HUES64 (cell line): Measurements from ENCODE around the gene PARD3.
"Not testable (repeated sequence)": the region's sequence is repeated elsewhere in the genome, so short reads cannot be mapped to it uniquely, and the experiment has no call there.

Experiments used
- H3K27ac ChIP-seq: 2 replicates; pipeline ENCODE4 v1.7.0; 2013; ENCODE audit warnings: low read depth, low read length, inconsistent platforms
- H3K27me3 ChIP-seq: 2 replicates; pipeline ENCODE4 v1.6.1; 2013; ENCODE audit warnings: mild to moderate bottlenecking, low read length; ENCODE audit not compliant: insufficient read depth
- H3K36me3 ChIP-seq: 2 replicates; pipeline ENCODE4 v1.6.1; 2013; ENCODE audit warnings: mild to moderate bottlenecking, low read length; ENCODE audit not compliant: insufficient read depth
- H3K4me1 ChIP-seq: 2 replicates; pipeline ENCODE4 v1.6.1; 2013; ENCODE audit warnings: mild to moderate bottlenecking, low read length, moderate library complexity; ENCODE audit not compliant: insufficient read depth
- H3K4me3 ChIP-seq: 2 replicates; pipeline ENCODE4 v1.5.1; 2013; ENCODE audit warnings: mild to moderate bottlenecking, low read length, moderate library complexity
- H3K9ac ChIP-seq: 2 replicates; pipeline ENCODE4 v1.6.1; 2013; ENCODE audit warnings: mild to moderate bottlenecking, low read depth, low read length
- H3K9me3 ChIP-seq: 2 replicates; pipeline ENCODE4 v1.6.1; 2013; ENCODE audit warnings: low read depth, low read length; ENCODE audit not compliant: insufficient read depth
- WGBS: fragments of 150-250, 120-280 bp; methylation state at CpG from one replicate; pipeline ENCODE4 v1.1.7; 2013; ENCODE audit warnings: missing lambda C conversion rate; 5-methylcytosine and 5-hydroxymethylcytosine counted together

Gene PARD3

DNA sequence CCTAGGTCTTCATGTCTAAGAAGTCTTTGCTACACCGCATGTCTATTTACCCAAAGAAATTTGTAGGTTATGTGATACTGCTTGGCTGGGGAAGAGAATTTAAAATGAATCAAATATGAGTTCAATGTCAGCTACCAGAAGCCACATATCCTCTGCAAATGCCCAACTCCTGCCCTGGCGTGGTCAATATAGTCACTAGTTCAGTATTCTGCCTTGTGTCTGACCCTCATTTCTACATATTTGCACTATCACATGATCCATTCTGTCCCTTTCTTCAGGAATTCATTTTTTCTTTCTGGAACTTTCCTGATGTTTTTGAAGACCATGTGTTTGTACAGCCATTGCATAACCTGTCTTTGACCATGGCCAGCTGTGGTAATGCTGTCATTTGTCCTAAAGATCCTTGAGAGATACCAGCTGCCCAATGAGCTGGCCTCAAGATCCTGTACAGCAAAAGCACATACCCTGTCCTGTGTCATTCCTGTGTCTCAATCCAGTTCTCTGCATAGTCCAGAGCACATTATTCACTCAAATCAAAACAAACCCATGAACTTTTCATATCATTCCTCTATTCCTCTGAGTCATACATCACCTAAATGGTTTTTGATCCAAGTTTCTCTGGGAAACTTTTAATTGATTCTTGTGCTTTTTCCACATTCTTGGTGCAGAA lies 524.5 kb downstream of the PARD3 start:
- Histone ChIP-seq H3K27ac (no peak overlapping the region), H3K27me3 (no peaks in the 10 kb centered on the region), H3K4me1 (peaks cover 21% of the 10 kb centered on the region), H3K36me3 (no peaks in the 10 kb centered on the region), H3K4me3 (no peak overlapping the region), H3K9ac (no peak overlapping the region), H3K9me3 (no peaks in the 10 kb centered on the region)
- 94% methylated on average over 2 of the region's 2 CpGs for WGBS

DNA sequence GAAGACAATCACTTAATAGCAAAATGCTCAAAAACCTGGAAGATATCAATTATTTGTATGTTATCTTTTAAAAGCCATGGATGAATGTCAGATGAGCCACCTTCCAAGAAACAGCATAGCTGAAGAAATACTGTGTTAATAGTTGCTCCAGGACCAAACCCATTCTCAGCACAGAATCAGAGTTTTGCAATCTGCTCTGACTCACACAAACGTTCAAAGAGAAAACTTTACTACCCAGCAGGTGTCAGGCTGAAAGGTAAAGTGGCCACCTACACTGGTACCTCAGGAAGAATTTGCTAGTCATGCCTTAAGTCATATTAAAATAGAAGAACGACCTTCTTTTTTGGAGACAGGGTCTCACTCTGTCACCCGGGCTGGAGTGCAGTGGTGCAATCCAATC lies 526.5 kb downstream of the PARD3 start:
- Histone ChIP-seq H3K36me3 (no peaks in the 10 kb centered on the region), H3K27ac (no peak overlapping the region), H3K9me3 (no peaks in the 10 kb centered on the region), H3K4me3 (no peak overlapping the region), H3K27me3 (no peaks in the 10 kb centered on the region), H3K9ac (no peak overlapping the region), H3K4me1 (peaks cover 10% of the 10 kb centered on the region)
- WGBS: 50% methylated on average over 3 of the region's 3 CpGs

DNA sequence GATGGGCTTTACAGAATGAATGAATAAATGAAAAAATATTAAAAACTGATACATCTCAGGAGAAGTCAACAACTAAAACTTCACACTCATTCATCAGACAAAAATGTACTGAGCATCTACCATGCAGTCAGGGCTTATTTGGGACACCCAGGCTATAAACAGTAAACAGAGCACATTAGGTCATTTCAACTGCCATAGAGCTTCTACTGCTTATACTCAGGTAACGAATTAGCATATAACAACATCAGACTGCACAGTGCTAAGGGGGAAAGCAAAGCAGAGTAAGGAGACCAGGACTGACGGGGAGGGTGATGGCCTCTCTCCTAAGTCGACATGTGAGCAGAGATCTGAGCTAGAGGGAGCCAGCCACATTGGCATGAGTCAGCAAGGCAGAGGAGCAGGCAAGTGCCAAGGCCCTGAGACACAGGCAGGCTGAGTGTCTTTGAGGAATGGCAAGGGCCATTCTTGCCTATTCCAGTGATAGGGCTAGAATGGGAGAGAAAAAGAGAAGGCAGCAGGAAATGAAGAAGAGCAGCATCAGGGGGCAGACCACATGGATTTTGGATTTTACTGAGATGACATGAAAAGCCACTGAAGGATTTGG lies 528.9 kb downstream of the PARD3 start:
- Histone ChIP-seq H3K27me3 (no peaks in the 10 kb centered on the region), H3K9ac (no peak overlapping the region), H3K4me3 (no peak overlapping the region), H3K4me1 (peaks cover 7% of the 10 kb centered on the region; the same call in 1 of the 2 replicates), H3K27ac (no peak overlapping the region), H3K9me3 (no peaks in the 10 kb centered on the region), H3K36me3 (no peaks in the 10 kb centered on the region)
- WGBS: 70% methylated on average over 3 of the region's 3 CpGs

DNA sequence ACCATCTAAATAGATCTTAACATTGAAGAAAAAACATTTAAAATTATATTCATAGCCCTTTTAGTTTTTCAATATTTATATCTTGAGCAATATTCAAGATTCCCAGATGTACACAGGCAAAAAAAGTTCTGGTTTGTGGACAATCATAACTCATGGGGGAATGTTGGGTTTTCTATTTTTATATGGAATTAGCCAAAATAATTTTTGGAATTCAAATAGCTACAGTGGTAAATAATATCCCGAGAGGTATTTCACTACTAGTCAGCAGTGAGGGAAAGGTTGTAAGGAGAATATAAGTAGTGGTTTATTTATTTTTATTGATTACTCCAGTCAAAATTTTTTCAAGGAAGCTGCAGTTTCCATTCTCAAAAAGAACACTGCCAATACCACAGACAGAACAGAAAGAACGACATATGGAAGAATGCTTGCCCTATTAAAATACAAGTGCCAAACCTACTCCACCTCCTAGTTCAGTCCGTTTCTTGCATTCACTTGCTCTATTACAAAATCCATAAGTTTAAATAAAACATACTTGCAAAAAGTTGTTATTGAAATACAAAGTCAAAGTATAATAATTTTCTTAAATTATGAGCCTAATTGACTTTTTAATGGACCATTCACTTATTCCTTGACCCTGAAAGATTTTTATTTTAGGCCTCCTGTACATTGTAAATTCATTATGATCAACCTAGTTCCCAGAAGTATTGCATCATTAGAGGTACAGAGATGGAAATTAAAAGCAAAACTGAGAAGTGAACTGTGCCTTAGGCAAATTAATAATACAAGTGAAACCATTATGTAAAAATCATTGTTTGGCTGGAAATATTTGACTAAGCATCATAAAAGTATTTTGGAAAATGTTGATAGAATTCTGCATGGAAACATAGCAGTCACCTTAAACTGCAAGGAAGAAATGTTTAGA lies 533.2 kb downstream of the PARD3 start:
- Histone ChIP-seq H3K36me3 (no peaks in the 10 kb centered on the region), H3K27me3 (no peaks in the 10 kb centered on the region), H3K9ac (no peak overlapping the region), H3K9me3 (no peaks in the 10 kb centered on the region), H3K4me1 (peaks cover 18% of the 10 kb centered on the region), H3K27ac (no peak overlapping the region), H3K4me3 (no peak overlapping the region)
- 95% methylated on average over 3 of the region's 3 CpGs for WGBS

DNA sequence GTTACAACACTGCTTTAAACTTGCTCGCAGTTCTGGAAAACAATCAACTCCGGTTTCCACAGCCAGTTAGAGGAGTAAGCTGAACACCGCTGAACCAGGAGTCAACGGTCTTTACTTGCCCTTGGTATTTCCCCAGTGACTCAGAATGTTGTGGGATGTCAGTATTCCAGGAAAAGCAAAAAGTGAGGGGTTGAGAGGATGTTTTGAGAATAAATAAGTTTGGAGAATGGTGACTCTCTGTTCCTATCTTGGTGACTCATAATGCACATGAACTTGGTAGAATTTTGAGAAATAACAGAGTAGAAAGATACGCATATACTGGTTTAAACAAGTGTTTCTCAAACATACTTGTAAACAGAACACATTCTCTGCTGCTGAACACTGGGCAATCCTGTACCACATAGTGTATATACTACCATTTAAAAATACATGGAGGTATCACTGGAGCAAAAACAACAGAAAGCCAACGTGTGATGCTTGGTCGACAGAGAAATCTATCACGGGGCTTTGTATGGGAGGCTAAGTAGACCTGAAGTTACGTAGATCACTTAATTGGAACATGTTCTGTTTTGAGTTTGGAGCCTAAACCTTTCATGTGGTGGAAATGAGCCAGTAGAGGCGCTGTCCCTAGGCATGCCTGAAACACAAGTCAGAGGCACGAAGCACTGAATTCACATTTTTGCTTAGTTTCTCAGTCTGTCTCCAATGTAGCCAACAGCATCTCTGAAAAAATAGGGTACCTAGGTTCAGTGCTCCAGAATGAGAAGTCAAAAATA lies 534.3 kb downstream of the PARD3 start:
- H3K9me3 ChIP-seq: no peaks in the 10 kb centered on the region
- H3K27ac ChIP-seq: no peak overlapping the region
- no peak overlapping the region for H3K9ac ChIP-seq
- H3K4me3 ChIP-seq: no peak overlapping the region
- H3K4me1 ChIP-seq: peaks cover 18% of the 10 kb centered on the region
- H3K36me3 ChIP-seq: no peaks in the 10 kb centered on the region
- WGBS: 82% methylated on average over 11 of the region's 11 CpGs
- no peaks in the 10 kb centered on the region for H3K27me3 ChIP-seq

DNA sequence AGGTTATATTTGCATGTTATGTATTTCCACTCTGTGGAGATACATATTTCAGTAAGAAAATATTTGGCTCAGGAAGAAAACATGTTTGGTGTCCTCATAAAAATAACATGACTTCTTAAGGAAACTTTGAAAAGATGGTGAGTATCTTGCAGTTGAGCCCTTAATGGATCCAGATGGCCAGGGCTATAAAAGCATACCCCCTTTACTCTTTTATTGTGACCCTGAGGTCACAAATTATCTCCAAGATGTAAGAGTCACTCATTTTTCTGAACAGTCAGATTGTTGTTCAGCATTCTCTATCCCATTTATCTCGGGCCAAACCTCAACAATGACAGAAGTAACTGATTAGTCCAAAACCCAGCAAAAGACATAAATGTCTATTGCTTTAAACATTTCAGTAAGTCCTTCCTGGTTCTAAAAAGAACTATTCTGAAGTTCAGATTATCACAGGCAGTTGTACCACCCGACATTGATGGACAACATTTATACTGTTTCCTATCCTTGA lies 539.4 kb downstream of the PARD3 start:
- Histone ChIP-seq H3K9me3 (no peaks in the 10 kb centered on the region), H3K4me1 (peaks cover 15% of the 10 kb centered on the region), H3K4me3 (no peak overlapping the region), H3K27me3 (no peaks in the 10 kb centered on the region), H3K27ac (no peak overlapping the region), H3K36me3 (no peaks in the 10 kb centered on the region), H3K9ac (no peak overlapping the region)
- 91% methylated on average over 2 of the region's 2 CpGs for WGBS

DNA sequence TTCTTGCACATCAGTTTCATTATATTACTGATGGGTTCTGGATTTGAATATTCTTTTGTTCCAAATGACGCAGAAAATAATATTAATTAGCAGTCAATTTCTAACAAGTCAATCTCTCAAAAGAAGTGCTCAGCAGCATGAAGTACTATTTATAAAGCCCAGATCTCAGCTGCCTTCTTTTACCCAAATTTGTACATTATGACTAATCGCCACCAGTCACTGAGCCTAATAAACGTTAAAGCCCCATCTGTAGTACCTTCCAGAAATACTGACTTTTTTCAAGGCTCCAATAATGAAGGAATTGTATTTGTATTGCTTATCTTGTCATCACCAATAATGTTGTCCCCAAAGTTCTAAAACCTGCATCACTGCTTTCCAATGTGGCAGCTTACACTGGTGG lies 540.2 kb downstream of the PARD3 start:
- Histone ChIP-seq H3K9ac (no peak overlapping the region), H3K4me3 (no peak overlapping the region)
- WGBS: 88% methylated on average over 3 of the region's 3 CpGs

DNA sequence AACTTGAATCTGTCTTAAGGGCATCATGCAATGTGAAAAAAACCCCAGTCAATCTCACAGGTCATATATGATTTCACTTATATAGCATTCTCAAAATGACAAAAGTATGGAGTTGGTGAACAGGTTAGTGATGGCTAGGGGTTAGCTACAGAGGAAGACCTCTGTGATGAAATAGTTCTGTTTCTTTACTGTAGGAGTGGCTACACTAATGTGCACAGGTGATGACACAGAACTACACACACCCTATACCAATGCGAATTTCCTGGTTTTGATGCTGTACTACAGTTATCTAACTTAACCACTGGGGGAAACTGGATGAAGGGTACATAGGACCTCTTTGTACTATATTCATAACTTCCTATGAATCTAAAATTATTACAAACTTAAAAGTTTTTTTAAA lies 541.8 kb downstream of the PARD3 start:
- Histone ChIP-seq H3K36me3 (0 out of 2 replicates have a peak, but pooled peaks cover 6% of the 10 kb centered on the region), H3K27ac (no peak overlapping the region), H3K9me3 (no peaks in the 10 kb centered on the region), H3K27me3 (no peaks in the 10 kb centered on the region), H3K9ac (no peak overlapping the region), H3K4me3 (no peak overlapping the region), H3K4me1 (no peaks in the 10 kb centered on the region)
- 100% methylated on average over 1 of the region's 1 CpG for whole genome bisulfite sequencing

More for the DNA sequence above, 540.2 kb downstream of the PARD3 start:
- Histone ChIP-seq H3K27ac (no peak overlapping the region), H3K36me3 (no peaks in the 10 kb centered on the region), H3K4me1 (peaks cover 8% of the 10 kb centered on the region), H3K9me3 (no peaks in the 10 kb centered on the region), H3K27me3 (no peaks in the 10 kb centered on the region)

DNA sequence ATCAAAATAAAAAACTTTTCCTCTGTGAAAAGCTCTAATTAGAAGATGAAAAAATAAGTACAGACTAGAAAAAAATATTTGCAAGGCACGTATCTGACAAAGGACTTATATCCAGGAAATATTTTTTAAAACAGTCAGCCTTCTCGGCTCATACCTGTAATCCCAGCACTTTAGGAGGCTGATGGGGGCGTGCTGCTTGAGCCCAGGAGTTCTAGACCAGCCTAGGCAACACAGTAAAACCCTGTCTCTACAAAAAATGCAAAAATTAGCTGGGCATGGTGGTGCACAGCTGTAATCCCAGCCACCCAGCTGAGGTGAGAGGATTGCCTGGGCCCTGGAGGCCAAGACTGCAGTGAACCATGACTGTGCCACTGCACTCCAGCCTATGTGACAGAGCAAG lies 542.8 kb downstream of the PARD3 start:
- Histone ChIP-seq H3K4me1 (no peaks in the 10 kb centered on the region), H3K27ac (no peak overlapping the region), H3K9me3 (no peaks in the 10 kb centered on the region), H3K4me3 (no peak overlapping the region), H3K27me3 (no peaks in the 10 kb centered on the region), H3K36me3 (0 out of 2 replicates have a peak, but pooled peaks cover 6% of the 10 kb centered on the region), H3K9ac (no peak overlapping the region)
- 96% methylated on average over 3 of the region's 3 CpGs for WGBS

DNA sequence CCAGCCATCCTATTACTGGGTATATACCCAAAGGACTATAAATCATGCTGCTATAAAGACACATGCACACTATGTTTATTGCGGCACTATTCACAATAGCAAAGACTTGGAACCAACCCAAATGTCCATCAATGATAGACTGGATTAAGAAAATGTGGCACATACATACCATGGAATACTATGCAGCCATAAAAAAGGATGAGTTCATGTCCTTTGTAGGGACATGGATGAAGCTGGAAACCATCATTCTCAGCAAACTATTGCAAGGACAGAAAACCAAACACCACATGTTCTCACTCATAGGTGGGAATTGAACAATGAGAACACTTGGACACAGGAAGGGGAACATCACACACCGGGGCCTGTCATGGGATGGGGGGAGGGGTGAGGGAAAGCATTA lies 546.7 kb downstream of the PARD3 start:
- H3K9ac ChIP-seq, H3K4me1 ChIP-seq, H3K36me3 ChIP-seq, H3K4me3 ChIP-seq, H3K9me3 ChIP-seq, H3K27me3 ChIP-seq, H3K27ac ChIP-seq: not testable (repeated sequence)
- 100% methylated on average over 1 of the region's 2 CpGs for WGBS
